ENCODE data around the gene NDUFA7. TPM values are rescaled to one million over a fixed set of nuclear protein-coding genes. Genes with fewer than 3 reads are reported as not detected.
"Not testable (repeated sequence)": the region's sequence is repeated elsewhere in the genome, so short reads cannot be mapped to it uniquely, and the experiment has no call there.

Gene NDUFA7
- total and polyA plus RNA-seq, 5 donors from 2014 or later, result 27.4 to 181 (median 146) TPM

- Histone ChIP-seq H3K27me3 (ENCODE audit: control insufficient read depth, insufficient read depth, low read length) (peaks cover 5% of the 10 kb centered on the region), H3K4me3 (ENCODE audit: low read depth, low read length) (no peak overlapping the region), H3K36me3 (ENCODE audit: control insufficient read depth, insufficient read depth, low read length) (no peaks in the 10 kb centered on the region), H3K9me3 (ENCODE audit: control insufficient read depth in 2 of 2, low read length in 2 of 2) (no peaks in the 10 kb centered on the region), H3K27ac (ENCODE audit: insufficient read depth, low read length, poor library complexity, severe bottlenecking) (no peak overlapping the region), H3K4me1 (ENCODE audit: control insufficient read depth, insufficient read depth, low read length, poor library complexity, severe bottlenecking) (peaks cover 13% of the 10 kb centered on the region)
- H3K4me1 Mint-ChIP-seq, result peaks cover 0 to 14% (median 6%) of the 10 kb centered on the region in 4 donors
- ATAC-seq (ENCODE audit: low read depth in 2 of 2) (no peak), DNase-seq (no peak)
- H3K27ac Mint-ChIP-seq, result no peak overlapping the region
- peak overlapping the region in 1 of 4 donors; percentile 63 for H3K4me3 Mint-ChIP-seq
- peaks cover 0 to 1% (median 0%) of the 10 kb centered on the region in 7 donors for H3K9me3 Mint-ChIP-seq
- peaks cover 57% of the 10 kb centered on the region for H3K27me3 Mint-ChIP-seq
- no peaks in the 10 kb centered on the region for H3K36me3 Mint-ChIP-seq
Measured at GRCh38 chr19:8361921-8362793, 41.0 kb upstream of the NDUFA7 start.

- ATAC-seq (ENCODE audit: low read depth in 2 of 2), result no peak
- no peaks in the 10 kb centered on the region for H3K36me3 ChIP-seq (ENCODE audit: control insufficient read depth, insufficient read depth, low read length)
- no peak for DNase-seq
- Mint-ChIP-seq H3K27ac (no peak overlapping the region), H3K27me3 (peaks cover 50% of the 10 kb centered on the region), H3K4me1 (peaks cover 0 to 14% (median 7%) of the 10 kb centered on the region in 4 donors), H3K9me3 (peaks cover 0 to 4% (median 0%) of the 10 kb centered on the region in 7 donors), H3K36me3 (no peaks in the 10 kb centered on the region), H3K4me3 (no peak overlapping the region)
- H3K27me3 ChIP-seq (ENCODE audit: control insufficient read depth, insufficient read depth, low read length), result peaks cover 2% of the 10 kb centered on the region
- H3K27ac ChIP-seq (ENCODE audit: insufficient read depth, low read length, poor library complexity, severe bottlenecking), result no peak overlapping the region
- peaks cover 0 to 3% of the 10 kb centered on the region in 2 experiments for H3K9me3 ChIP-seq (ENCODE audit: control insufficient read depth in 2 of 2, low read length in 2 of 2)
- H3K4me1 ChIP-seq (ENCODE audit: control insufficient read depth, insufficient read depth, low read length, poor library complexity, severe bottlenecking), result peaks cover 13% of the 10 kb centered on the region
- no peak overlapping the region for H3K4me3 ChIP-seq (ENCODE audit: low read depth, low read length)
Measured at GRCh38 chr19:8360196-8360595, 39.0 kb upstream of the NDUFA7 start.

- Histone ChIP-seq H3K27me3 (ENCODE audit: control insufficient read depth, insufficient read depth, low read length) (peaks cover 2% of the 10 kb centered on the region), H3K36me3 (ENCODE audit: control insufficient read depth, insufficient read depth, low read length) (no peaks in the 10 kb centered on the region), H3K4me1 (ENCODE audit: control insufficient read depth, insufficient read depth, low read length, poor library complexity, severe bottlenecking) (peaks cover 7% of the 10 kb centered on the region), H3K27ac (ENCODE audit: insufficient read depth, low read length, poor library complexity, severe bottlenecking) (no peak overlapping the region), H3K4me3 (ENCODE audit: low read depth, low read length) (no peak overlapping the region), H3K9me3 (ENCODE audit: control insufficient read depth in 2 of 2, low read length in 2 of 2) (peaks cover 0 to 3% of the 10 kb centered on the region in 2 experiments)
- Mint-ChIP-seq H3K27me3 (peaks cover 45% of the 10 kb centered on the region), H3K36me3 (no peaks in the 10 kb centered on the region), H3K4me3 (no peak overlapping the region), H3K27ac (no peak overlapping the region), H3K9me3 (peaks cover 0 to 4% (median 0%) of the 10 kb centered on the region in 7 donors), H3K4me1 (peaks cover 0 to 11% (median 7%) of the 10 kb centered on the region in 4 donors)
- DNase-seq, result no peak
- ATAC-seq (ENCODE audit: low read depth in 2 of 2), result no peak
Measured at GRCh38 chr19:8358948-8359347, 37.8 kb upstream of the NDUFA7 start.

GRCh38 chr19:8357007-8357521 is 35.9 kb upstream of the NDUFA7 start:
- Mint-ChIP-seq H3K4me1 (peaks cover 0 to 3% (median under 1%) of the 10 kb centered on the region in 4 donors), H3K36me3 (no peaks in the 10 kb centered on the region), H3K27me3 (peaks cover 37% of the 10 kb centered on the region), H3K9me3 (peaks cover 0 to 4% (median 0%) of the 10 kb centered on the region in 7 donors), H3K4me3 (no peak overlapping the region), H3K27ac (no peak overlapping the region)
- Histone ChIP-seq H3K36me3 (ENCODE audit: control insufficient read depth, insufficient read depth, low read length) (no peaks in the 10 kb centered on the region), H3K27me3 (ENCODE audit: control insufficient read depth, insufficient read depth, low read length) (peaks cover 3% of the 10 kb centered on the region), H3K4me3 (ENCODE audit: low read depth, low read length) (no peak overlapping the region), H3K4me1 (ENCODE audit: control insufficient read depth, insufficient read depth, low read length, poor library complexity, severe bottlenecking) (peaks cover 3% of the 10 kb centered on the region), H3K9me3 (ENCODE audit: control insufficient read depth in 2 of 2, low read length in 2 of 2) (peaks cover 0 to 3% of the 10 kb centered on the region in 2 experiments), H3K27ac (ENCODE audit: insufficient read depth, low read length, poor library complexity, severe bottlenecking) (no peak overlapping the region)
- DNase-seq (no peak), ATAC-seq (ENCODE audit: low read depth in 2 of 2) (no peak)

- H3K27ac Mint-ChIP-seq, result no peak overlapping the region
- H3K4me3 ChIP-seq (ENCODE audit: low read depth, low read length), result no peak overlapping the region
- H3K9me3 Mint-ChIP-seq, result peaks cover 0 to 4% (median 0%) of the 10 kb centered on the region in 7 donors
- peaks cover 0 to 3% of the 10 kb centered on the region in 2 experiments for H3K9me3 ChIP-seq (ENCODE audit: control insufficient read depth in 2 of 2, low read length in 2 of 2)
- no peak overlapping the region for H3K27ac ChIP-seq (ENCODE audit: insufficient read depth, low read length, poor library complexity, severe bottlenecking)
- peaks cover 37% of the 10 kb centered on the region for H3K27me3 Mint-ChIP-seq
- peaks cover 0 to 3% (median under 1%) of the 10 kb centered on the region in 4 donors for H3K4me1 Mint-ChIP-seq
- DNase-seq, result no peak
- H3K27me3 ChIP-seq (ENCODE audit: control insufficient read depth, insufficient read depth, low read length), result peaks cover 4% of the 10 kb centered on the region
- ATAC-seq (ENCODE audit: low read depth in 2 of 2), result no peak
- H3K36me3 Mint-ChIP-seq, result no peaks in the 10 kb centered on the region
- H3K4me1 ChIP-seq (ENCODE audit: control insufficient read depth, insufficient read depth, low read length, poor library complexity, severe bottlenecking), result peaks cover 3% of the 10 kb centered on the region
- H3K36me3 ChIP-seq (ENCODE audit: control insufficient read depth, insufficient read depth, low read length), result no peaks in the 10 kb centered on the region
- no peak overlapping the region for H3K4me3 Mint-ChIP-seq
Measured at GRCh38 chr19:8355631-8356402, 34.6 kb upstream of the NDUFA7 start.

GRCh38 chr19:8352845-8353244 is 31.7 kb upstream of the NDUFA7 start:
- peaks cover 38% of the 10 kb centered on the region for H3K27me3 Mint-ChIP-seq
- DNase-seq; H3K9me3 ChIP-seq (ENCODE audit: control insufficient read depth in 2 of 2, low read length in 2 of 2); H3K36me3 Mint-ChIP-seq; H3K9me3 Mint-ChIP-seq; H3K27me3 ChIP-seq (ENCODE audit: control insufficient read depth, insufficient read depth, low read length); H3K27ac Mint-ChIP-seq; ATAC-seq (ENCODE audit: low read depth in 2 of 2); H3K27ac ChIP-seq (ENCODE audit: insufficient read depth, low read length, poor library complexity, severe bottlenecking); H3K4me1 Mint-ChIP-seq; H3K36me3 ChIP-seq (ENCODE audit: control insufficient read depth, insufficient read depth, low read length); H3K4me1 ChIP-seq (ENCODE audit: control insufficient read depth, insufficient read depth, low read length, poor library complexity, severe bottlenecking); H3K4me3 Mint-ChIP-seq; H3K4me3 ChIP-seq (ENCODE audit: low read depth, low read length): not testable (repeated sequence)

- Mint-ChIP-seq H3K9me3 (peaks cover 0 to 4% (median 0%) of the 10 kb centered on the region in 7 donors), H3K27ac (no peak overlapping the region)
- H3K27ac ChIP-seq (ENCODE audit: insufficient read depth, low read length, poor library complexity, severe bottlenecking), result no peak overlapping the region
Measured at GRCh38 chr19:8352134-8352827, 31.1 kb upstream of the NDUFA7 start.

More at GRCh38 chr19:8352134-8352827, 31.1 kb upstream of the NDUFA7 start:
- H3K4me1 ChIP-seq (ENCODE audit: control insufficient read depth, insufficient read depth, low read length, poor library complexity, severe bottlenecking), result peaks cover 3% of the 10 kb centered on the region
- ATAC-seq (ENCODE audit: low read depth in 2 of 2) (no peak), DNase-seq (no peak)
- Mint-ChIP-seq H3K27me3 (peaks cover 38% of the 10 kb centered on the region), H3K4me3 (no peak overlapping the region), H3K36me3 (no peaks in the 10 kb centered on the region), H3K4me1 (peaks cover 0 to 5% (median under 1%) of the 10 kb centered on the region in 4 donors)
- H3K4me3 ChIP-seq (ENCODE audit: low read depth, low read length), result no peak overlapping the region
- H3K9me3 ChIP-seq (ENCODE audit: control insufficient read depth in 2 of 2, low read length in 2 of 2), result peaks cover 0 to 3% of the 10 kb centered on the region in 2 experiments
- peaks cover 4% of the 10 kb centered on the region for H3K27me3 ChIP-seq (ENCODE audit: control insufficient read depth, insufficient read depth, low read length)
- no peaks in the 10 kb centered on the region for H3K36me3 ChIP-seq (ENCODE audit: control insufficient read depth, insufficient read depth, low read length)
